Upper lobe of right lung (tissue), 1 donor: ENCODE data around the gene ANKRD44. TPM values are rescaled to one million over a fixed set of nuclear protein-coding genes. Genes with fewer than 3 reads are reported as not detected.
"Not testable (repeated sequence)": the region's sequence is repeated elsewhere in the genome, so short reads cannot be mapped to it uniquely, and the experiment has no call there.

Experiments
- ATAC-seq: fragments of 200-7000 bp; cut with Tn5 transposase; one replicate; pipeline ENCODE4 v1.9.1; 2020; ENCODE audit warnings: mild to moderate bottlenecking, moderate library complexity
- DNase-seq: peaks from one replicate; pipeline ENCODE4 v3.0.0-alpha.2; 2020
- H3K27ac ChIP-seq: fragments of 200-600 bp; one replicate; pipeline ENCODE4 v1.8.0; 2022
- H3K27me3 ChIP-seq: fragments of 200-600 bp; one replicate; pipeline ENCODE4 v1.8.0; 2022; ENCODE audit warnings: mild to moderate bottlenecking
- H3K36me3 ChIP-seq: fragments of 200-600 bp; one replicate; pipeline ENCODE4 v1.8.0; 2022
- H3K4me1 ChIP-seq: fragments of 200-600 bp; one replicate; pipeline ENCODE4 v1.8.0; 2022
- H3K4me3 ChIP-seq: fragments of 200-600 bp; one replicate; pipeline ENCODE4 v1.8.0; 2022; ENCODE audit warnings: mild to moderate bottlenecking
- H3K9me3 ChIP-seq: fragments of 200-600 bp; one replicate; pipeline ENCODE4 v1.8.0; 2022
- intact Hi-C: fragments of 100-400 bp; cut with DNase I; formaldehyde crosslinking; loops from one replicate; pipeline ENCODE4 v1.11.0; 2022
- total RNA-seq: library from RNA; stranded (reverse); fragmentation: NEBNext Ultra II Directional; extraction: Animal tissue kit (Norgen Biotek cat#: 25700); gene quantifications from one replicate; pipeline ENCODE4 v1.2.1, GENCODE V29; 2021
- TF ChIP-seq, protein P1 (sequence below): fragments of 200-600 bp; IDR thresholded peaks from one replicate; pipeline ENCODE4 v1.8.0; 2022; ENCODE audit warnings: antibody characterized with exemption
- donor health status: DM: no; HTN: yes; CAD: no; lungs with severe emphysema.

ANKRD44 gene
- total RNA-seq, 1 donor from 2014 or later = 51.4 TPM

DNA sequence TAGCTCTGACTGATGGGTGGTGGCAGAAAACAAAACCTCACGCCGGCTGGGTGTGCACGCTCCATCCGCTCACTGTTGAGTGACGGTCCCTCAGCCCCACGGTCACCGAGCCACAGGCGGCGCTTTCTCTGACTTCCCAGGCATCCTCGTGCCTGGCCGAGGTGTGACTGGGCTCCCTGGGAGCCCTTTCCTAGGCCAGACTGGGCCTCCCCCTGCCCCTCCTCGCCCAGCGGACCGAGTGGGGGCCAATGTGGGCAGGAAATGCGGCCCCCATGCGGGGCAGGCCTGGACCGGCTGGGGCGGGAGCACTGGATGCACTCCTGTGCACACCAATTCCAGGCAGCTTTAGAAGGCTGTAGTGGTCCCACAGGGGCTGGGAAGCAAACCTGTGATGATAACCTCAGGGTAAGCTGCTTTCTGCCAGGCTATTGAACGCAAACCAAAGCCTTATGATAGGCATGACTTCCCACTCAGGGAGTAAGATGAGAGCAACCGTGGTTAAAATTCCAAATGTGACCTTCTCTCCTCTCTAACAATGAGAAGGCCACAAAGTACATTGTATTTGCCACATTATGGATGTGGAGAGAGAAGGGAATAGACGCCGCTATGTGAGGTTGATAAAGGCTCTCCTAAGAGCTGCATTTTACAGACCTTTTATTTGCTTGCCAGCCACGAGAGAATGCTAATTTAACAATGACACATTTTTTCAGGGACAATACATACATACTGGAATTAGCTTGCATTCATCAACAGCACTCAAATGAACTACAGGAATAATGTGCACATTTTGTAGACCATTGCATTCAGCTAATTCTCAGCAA lies 300.2 kb downstream of the ANKRD44 start:
- no peak for DNase-seq
- ATAC-seq = no peak
- Histone ChIP-seq H3K36me3 (peaks cover 47% of the 10 kb centered on the region), H3K4me3 (no peak overlapping the region), H3K9me3 (no peaks in the 10 kb centered on the region), H3K4me1 (peaks cover 3% of the 10 kb centered on the region), H3K27ac (no peak overlapping the region), H3K27me3 (no peaks in the 10 kb centered on the region)
- intact Hi-C loops = loop anchor here (10.0 kb wide), 1 partner anchor 364 kb away; no protein-coding TSS in a partner anchor
- TF ChIP-seq, protein P1, sequence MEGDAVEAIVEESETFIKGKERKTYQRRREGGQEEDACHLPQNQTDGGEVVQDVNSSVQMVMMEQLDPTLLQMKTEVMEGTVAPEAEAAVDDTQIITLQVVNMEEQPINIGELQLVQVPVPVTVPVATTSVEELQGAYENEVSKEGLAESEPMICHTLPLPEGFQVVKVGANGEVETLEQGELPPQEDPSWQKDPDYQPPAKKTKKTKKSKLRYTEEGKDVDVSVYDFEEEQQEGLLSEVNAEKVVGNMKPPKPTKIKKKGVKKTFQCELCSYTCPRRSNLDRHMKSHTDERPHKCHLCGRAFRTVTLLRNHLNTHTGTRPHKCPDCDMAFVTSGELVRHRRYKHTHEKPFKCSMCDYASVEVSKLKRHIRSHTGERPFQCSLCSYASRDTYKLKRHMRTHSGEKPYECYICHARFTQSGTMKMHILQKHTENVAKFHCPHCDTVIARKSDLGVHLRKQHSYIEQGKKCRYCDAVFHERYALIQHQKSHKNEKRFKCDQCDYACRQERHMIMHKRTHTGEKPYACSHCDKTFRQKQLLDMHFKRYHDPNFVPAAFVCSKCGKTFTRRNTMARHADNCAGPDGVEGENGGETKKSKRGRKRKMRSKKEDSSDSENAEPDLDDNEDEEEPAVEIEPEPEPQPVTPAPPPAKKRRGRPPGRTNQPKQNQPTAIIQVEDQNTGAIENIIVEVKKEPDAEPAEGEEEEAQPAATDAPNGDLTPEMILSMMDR = no peak

- DNase-seq, H3K4me1 ChIP-seq, H3K27me3 ChIP-seq, H3K4me3 ChIP-seq, ATAC-seq, H3K27ac ChIP-seq, intact Hi-C loops, H3K9me3 ChIP-seq: not testable (repeated sequence)
- H3K36me3 ChIP-seq = peaks cover 47% of the 10 kb centered on the region
Observed at GRCh38 chr2:197008741-197009341, 301.7 kb downstream of the ANKRD44 start.

- H3K27me3 ChIP-seq = no peaks in the 10 kb centered on the region
- no peak overlapping the region for H3K27ac ChIP-seq
- no peak for DNase-seq
Observed at GRCh38 chr2:197007716-197008628, 302.6 kb downstream of the ANKRD44 start.

DNA sequence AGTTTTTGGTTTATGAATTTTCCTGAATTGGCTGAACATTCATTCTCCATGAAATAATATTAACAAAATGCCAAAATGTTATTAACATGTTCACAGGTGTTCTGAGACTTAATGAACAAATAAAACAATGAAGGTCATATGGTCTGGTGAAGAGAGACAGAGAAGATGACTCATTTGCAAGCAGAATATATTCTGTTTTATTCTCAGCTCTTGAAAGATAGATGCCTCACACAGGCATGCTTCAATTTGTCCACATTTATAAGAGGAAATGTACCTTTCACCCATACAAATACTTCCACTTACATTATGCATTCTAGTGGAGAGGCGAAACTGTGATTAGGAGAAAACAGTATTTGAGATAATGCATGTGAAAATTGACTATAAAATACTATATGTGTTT lies 308.7 kb downstream of the ANKRD44 start:
- Histone ChIP-seq H3K4me1 (no peaks in the 10 kb centered on the region), H3K9me3 (no peaks in the 10 kb centered on the region), H3K27ac (no peak overlapping the region), H3K27me3 (no peaks in the 10 kb centered on the region), H3K36me3 (peaks cover 61% of the 10 kb centered on the region), H3K4me3 (no peak overlapping the region)
- ATAC-seq (no peak), DNase-seq (no peak)
- intact Hi-C loops = no loop called here
- TF ChIP-seq, protein P1 = no peak

More at GRCh38 chr2:197007716-197008628, 302.6 kb downstream of the ANKRD44 start:
- Histone ChIP-seq H3K4me1 (peaks cover 3% of the 10 kb centered on the region), H3K4me3 (no peak overlapping the region), H3K9me3 (no peaks in the 10 kb centered on the region), H3K36me3 (peaks cover 43% of the 10 kb centered on the region)
- no peak for ATAC-seq
- TF ChIP-seq, protein P1 = no peak
- intact Hi-C loops = no loop called here

GRCh38 chr2:196995757-196996314 lies 314.7 kb downstream of the ANKRD44 start:
- Histone ChIP-seq H3K4me3 (no peak overlapping the region), H3K9me3 (no peaks in the 10 kb centered on the region), H3K27me3 (no peaks in the 10 kb centered on the region), H3K36me3 (peaks cover 82% of the 10 kb centered on the region), H3K27ac (no peak overlapping the region), H3K4me1 (no peaks in the 10 kb centered on the region)
- TF ChIP-seq, protein P1 = no peak
- ATAC-seq = no peak
- no peak for DNase-seq
- intact Hi-C loops = no loop called here
